ENCODE data around the gene FOSL2.
A peak's percentile ranks its signal among the peaks of the same experiment; 100 is the strongest.

FOSL2 gene

DNA sequence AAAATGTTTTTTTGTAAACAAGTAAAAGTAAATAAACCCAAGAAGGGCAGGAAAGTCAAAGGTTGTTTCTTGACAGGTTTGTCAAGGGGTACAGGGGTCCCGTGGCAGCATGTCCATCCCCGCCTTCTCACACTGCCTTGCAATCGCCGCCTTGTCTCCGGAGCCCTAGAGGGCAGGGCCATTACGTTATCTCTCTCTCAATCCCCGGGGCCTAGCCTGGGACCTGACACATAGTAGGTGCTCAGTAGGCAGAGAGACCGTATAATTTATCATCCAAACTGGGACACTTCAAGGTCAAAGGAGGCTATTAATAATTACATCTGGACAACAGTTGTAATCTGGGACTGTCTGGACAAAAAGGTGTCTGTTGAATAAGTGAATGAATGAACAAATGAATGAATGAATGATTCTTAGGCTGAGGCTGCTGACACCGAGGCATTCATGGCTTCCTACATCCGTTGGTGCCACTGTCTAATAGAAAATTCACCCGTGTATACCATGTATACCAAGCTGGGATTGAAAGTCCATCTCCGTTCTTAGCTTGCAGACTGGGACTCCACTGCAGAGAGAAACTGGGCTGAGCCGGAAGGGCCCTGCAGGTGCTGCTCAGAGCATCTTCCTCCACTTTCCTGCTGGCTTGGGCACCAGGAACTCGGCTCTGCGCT lies 58.4 kb downstream of the FOSL2 start:
- no peak for DNase-seq (ENCODE audit: low read depth)

DNA sequence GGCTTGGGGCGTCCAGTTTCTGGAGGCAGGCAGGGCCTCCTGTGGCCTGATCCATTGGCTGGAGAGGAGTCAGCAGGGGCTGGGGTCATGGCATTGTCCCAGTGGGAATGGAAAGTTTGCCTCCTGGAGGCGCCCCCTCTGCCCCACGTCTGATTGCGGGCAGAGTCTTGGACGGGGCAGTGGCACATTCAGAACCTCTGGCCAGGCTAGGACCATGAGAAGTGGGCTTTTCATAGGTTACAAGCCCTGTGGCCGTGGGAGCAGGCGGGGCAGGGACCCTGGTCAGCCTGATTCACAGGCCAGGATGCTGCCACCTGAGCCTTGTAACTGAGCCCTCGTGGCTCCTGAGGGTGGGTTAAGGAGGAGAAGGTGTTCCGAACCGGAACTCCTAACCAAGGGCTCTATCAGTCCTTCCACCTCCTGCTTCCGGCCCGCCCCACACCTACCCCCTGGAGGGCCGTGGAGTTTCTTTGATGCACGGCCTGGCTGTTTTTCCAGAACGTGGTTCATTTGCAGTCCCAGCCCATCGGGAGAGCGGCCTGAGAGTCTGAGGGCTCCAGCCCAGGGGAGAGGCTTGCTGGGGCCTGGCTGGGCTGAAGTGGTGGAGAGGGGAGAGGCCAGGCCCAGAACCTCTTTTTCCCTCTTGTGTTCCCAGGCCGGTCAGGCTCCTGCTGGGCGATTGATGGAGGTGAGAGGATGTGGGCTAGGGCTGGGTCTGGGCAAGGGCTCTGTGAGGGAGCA lies 59.3 kb downstream of the FOSL2 start:
- no peak for DNase-seq (ENCODE audit: low read depth)

DNA sequence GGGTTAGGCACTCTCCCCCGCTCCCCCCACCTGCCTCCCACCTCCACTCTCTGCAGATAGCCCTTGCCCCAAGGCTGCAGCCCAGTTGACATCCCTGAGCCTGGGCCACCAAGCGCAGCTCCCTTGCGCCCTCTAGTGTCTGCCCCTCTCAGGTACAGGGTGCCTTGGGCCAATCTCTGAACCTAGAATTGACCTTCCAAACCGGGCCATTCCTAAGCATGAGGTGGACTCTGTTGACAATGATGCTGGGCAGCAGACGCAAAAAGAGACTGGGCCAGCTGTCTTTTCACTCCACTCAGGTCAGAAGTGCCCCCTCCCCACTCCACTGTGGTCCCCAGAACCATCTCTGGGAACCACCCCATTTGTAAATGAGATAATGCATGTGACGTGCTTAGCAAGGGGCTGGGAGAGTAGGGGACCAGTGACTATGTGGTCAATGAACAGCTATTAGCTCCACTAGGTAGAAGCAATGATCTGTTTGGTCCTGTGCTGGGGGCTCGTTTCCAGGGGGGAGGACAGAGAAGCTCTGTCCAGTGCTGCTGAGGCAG lies 60.0 kb downstream of the FOSL2 start:
- peak; percentile 76 for DNase-seq (ENCODE audit: low read depth)

DNA sequence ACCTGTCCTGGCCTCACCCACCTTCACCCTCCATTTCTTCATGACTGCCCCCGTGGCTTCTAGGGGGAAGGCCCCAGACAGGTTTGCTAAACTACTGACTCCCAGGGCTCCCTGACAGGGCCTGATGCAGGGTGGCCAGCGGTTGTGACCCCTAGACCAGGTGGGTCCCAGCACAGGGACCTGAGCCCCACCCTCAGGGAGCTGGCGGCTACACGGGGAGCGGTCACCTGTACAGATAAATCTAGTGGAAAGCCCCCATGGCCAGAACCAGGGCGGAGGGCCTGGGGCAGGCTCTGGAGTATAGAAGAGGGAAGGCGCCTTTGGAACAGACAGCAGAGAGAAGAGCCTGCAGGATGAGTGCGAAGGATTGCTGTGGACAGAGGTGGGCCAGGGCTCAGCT lies 60.7 kb downstream of the FOSL2 start:
- no peak for DNase-seq (ENCODE audit: low read depth)

DNA sequence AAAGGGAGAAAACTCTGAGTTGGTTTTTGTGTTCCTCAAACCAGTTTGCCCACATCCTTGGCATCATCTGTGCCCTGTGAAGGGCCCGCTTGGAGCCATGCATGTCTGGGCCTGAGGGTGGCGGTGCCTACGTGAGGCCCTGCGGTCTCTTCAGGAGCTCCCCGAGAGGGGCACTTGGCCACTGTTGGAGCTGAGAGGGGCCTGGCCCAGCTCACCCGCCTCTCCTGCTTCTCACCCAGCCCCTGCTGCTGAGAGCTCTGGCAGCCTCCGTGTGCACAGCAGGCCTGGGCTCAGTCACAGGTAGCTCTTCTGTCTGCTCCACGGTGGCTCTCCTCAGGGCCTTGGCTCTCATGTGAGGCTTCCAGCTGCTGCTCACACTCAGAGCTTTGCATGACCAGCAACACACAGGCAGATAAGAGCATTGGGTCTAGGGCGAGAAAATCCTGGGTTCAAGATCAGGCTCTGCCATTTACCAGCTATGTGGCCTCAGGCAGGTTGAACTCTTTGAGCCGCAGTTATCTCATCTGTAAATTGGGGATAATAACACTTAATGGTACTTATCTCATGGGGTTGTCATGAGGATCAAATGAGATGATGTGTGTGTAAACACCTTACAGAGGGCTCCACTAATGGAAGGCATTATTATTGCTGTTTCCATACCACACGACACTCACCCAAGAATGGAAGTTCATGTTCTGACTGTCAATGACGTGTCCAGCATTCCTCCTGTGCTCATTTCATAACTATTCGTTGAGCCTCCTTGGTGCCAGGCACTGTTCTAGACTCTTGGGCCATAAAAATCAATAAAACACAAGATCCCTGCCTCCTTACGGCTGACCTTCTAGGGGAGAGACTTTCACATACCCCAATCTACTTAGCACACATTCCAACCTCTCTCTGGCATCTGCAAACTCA lies 61.6 kb downstream of the FOSL2 start:
- no peak for DNase-seq (ENCODE audit: low read depth)

DNA sequence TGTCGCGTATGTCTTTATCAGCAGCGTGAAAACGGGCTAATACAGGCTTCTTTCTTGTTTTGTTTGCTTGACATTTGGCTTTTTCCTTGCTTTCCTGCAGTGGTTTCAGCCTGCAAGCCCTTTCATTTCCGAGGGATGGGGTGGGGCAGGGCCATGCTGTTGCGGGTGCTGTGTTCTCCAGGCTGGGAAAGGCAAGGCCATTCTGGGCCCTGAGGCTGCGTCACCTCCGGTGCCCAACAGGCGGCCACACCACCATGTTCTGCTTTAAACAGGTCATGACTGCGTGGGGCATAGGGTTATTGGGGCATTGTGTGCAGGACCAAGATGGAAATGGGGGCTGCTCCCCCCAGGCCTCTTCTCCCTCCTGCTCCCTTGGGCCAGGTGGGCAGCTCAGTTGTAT lies 64.6 kb downstream of the FOSL2 start:
- no peak for DNase-seq (ENCODE audit: low read depth)

DNA sequence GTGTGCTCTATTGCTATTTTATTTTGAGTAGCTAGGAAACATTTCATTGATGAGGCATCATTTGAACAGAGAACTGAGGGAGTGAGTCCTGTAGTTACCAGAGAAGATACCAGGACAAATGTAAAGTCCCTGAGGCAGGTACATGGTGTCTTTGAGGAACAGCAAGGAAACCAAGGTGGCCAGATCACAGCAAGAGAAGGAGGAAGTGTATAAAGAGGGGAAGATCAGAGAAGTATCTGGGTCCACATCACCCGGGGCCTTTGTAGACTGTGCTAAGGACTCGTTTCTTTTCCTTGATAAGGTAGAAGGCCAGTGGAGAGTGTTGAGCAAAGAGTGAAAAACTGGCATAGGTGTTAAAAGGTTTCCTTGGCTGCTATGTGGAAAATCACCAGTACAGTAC lies 68.4 kb downstream of the FOSL2 start:
- DNase-seq (ENCODE audit: low read depth): no peak

DNA sequence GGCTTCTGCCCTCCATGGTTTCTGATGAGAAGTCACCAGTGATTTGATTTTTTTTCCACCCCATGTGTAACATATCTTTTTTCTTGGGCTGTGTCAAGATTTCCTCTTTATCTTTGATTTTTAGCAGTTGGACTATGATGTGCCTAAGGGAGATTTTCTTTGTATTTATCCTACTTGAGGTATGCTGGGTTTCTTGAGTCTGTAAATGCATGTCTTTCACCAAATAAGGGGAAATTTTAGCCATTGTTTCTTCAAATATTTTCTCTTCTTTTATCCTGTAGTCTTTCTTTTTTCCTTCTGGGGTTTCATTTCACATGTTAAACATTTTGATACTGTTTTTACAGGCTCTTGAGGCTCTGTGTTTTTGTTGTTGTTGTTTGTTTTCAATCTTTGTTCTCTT lies 69.5 kb downstream of the FOSL2 start:
- no peak for DNase-seq (ENCODE audit: low read depth)

DNA sequence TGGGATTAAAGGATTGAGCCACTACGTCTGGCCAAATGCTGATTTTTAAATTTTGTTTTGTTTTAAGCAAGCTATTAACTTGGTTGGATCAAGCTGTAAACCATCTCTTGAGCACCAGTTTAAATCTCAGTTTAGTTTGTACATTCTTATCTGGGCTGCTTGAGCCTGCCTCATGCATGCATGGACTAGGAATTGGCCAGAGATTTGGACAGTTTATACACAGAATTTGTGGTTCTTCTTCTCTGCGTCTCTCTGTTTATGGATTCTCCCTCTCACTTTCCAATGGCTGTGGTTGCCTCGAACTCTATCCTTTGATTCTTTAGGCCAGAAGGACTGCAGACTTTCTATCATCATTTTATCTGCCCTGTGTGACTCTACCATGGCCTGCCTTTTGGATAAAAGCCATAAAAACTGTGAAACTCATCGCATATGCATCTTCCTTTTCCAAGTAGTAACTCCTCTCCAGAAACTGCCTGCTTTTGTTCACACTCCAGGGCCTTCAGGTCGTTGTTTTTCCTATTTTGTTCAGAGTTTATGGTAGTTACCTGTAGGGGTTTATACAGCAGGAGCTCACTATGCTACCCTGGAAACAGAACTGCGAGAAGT lies 70.7 kb downstream of the FOSL2 start:
- DNase-seq (ENCODE audit: low read depth): no peak

DNA sequence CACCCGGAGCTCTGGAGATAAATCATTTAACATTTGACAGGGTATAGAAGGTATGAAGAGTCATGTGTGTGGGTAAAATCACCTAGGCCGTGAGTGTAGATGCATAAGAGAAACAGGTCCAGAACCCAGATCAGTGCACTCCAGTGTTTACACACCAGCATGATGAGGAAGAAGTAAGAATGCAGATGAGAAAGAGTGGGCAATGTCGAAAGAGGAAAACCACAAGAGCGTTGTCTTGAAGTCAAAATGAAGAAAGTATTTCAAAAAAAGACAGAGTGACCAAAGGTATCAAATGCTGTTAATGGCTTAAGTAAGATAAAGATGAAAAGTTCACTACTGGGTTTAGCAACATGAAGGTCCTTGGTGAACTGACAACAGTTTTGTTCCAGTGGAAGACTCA lies 71.2 kb downstream of the FOSL2 start:
- DNase-seq (ENCODE audit: low read depth): no peak

DNA sequence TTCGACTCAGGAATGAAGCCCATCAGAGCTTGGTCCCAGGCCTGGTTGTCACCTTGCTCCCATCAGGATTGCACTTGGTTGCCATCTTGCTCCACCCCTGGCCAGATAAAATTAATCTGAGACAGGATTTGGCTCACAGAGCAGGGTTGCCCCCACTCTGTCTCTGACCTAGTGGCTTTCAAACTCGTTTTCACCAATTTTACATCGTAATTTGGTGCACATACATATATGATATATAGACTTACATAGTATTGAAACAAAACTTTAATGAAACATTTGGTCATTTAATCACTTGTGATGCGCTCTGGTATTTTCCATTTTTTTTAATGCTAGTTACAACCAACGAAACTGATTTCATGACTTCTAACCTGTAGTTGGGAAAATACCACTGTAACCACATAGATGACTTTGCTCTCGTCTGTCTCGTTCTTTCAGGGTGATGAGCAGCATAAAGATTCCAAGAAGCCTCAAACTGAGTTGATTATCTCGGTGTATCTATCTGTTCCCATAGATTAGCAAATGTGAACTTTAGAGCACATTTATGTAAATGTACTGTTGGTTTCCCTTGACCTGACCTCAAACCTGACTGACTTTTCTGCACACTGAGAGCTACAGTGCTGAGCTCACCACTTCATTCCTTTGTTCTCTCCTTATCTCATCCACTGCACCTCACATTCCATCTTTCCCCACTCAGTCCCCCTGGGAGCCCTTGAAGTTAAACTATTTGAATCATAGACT lies 72.7 kb downstream of the FOSL2 start:
- DNase-seq (ENCODE audit: low read depth): no peak
